Esophagus muscularis mucosa (tissue), 4 donors: ENCODE results near the gene TARDBP. TPM values are rescaled to one million over a fixed set of nuclear protein-coding genes. Genes with fewer than 3 reads are reported as not detected.
A peak's percentile ranks its signal among the peaks of the same experiment; 100 is the strongest.
"Not testable (repeated sequence)": the region's sequence is repeated elsewhere in the genome, so short reads cannot be mapped to it uniquely, and the experiment has no call there.

Experiments used
- DNase-seq: peaks from one replicate; pipeline ENCODE4 v3.0.0-alpha.2; 2017; ENCODE audit errors: extremely low spot score
- H3K27ac ChIP-seq, 4 donors: fragments of 200-600 bp; sonication (generic); replicated peaks in 1 of 4; 1 replicate in 3 of 4; 2 replicates in 1 of 4; pipeline ENCODE4 v1.5.1; 2016 to 2019; ENCODE audit warnings: mild to moderate bottlenecking in 1 of 4
- H3K27me3 ChIP-seq, 4 donors: fragments of 200-600 bp; sonication (generic); one replicate each; pipeline versions ENCODE4 v1.5.1 to v1.6.0; 2016 to 2019
- H3K36me3 ChIP-seq, 4 donors: fragments of 200-600 bp; sonication (generic); one replicate each; pipeline ENCODE4 v1.5.1; 2016 to 2019
- H3K4me1 ChIP-seq, 4 donors: fragments of 200-600 bp; sonication (generic); one replicate each; pipeline ENCODE4 v1.5.1; 2016 to 2019
- H3K4me3 ChIP-seq, 4 donors: fragments of 200-600 bp; sonication (generic); 1 replicate in 2 of 4; 2 replicates in 2 of 4; pipeline ENCODE4 v1.5.1; 2016 to 2019; ENCODE audit warnings: mild to moderate bottlenecking in 4 of 4, moderate library complexity in 1 of 4
- H3K9me3 ChIP-seq, 4 donors: fragments of 200-600 bp; sonication (generic); 1 replicate in 3 of 4; 2 replicates in 1 of 4; pipeline ENCODE4 v1.5.1; 2016 to 2019
- CTCF ChIP-seq, 3 experiments: fragments of 200-600 bp in 2 of 3; fragments of 450-650 bp in 1 of 3; sonication (generic) in 2 of 3; IDR thresholded peaks; one replicate each; pipeline ENCODE4 v1.5.1; 2017 to 2019; ENCODE audit warnings: antibody characterized with exemption in 3 of 3, mild to moderate bottlenecking in 2 of 3, moderate library complexity in 1 of 3
- EP300 ChIP-seq: sonication (generic); formaldehyde crosslinking; IDR thresholded peaks from one replicate; pipeline ENCODE4 v1.6.1; 2017; ENCODE audit warnings: antibody characterized with exemption
- POLR2A ChIP-seq: fragments of 450-650 bp; IDR thresholded peaks from one replicate; pipeline ENCODE4 v1.6.1; 2017; ENCODE audit warnings: antibody characterized with exemption, moderate library complexity, mild to moderate bottlenecking, low read depth
- POLR2AphosphoS5 ChIP-seq, 2 donors: sonication (generic); formaldehyde crosslinking; IDR thresholded peaks; one replicate each; pipeline ENCODE4 v1.6.1; 2017; ENCODE audit warnings: antibody characterized with exemption in 2 of 2
- WGBS: methylation state at CpG from one replicate; pipeline ENCODE4 v1.1.5; 2018; 5-methylcytosine and 5-hydroxymethylcytosine counted together
- intact Hi-C: fragments of 100-400 bp; cut with DNase I; formaldehyde crosslinking; loops from one replicate; pipeline ENCODE4 v1.15.1; 2023
- total RNA-seq, 4 donors: library from RNA; depleted of rRNA; stranded (reverse); fragments of >200 nt; gene quantifications; one replicate each; pipeline versions ENCODE4 v1.1.0 to v1.2.1, GENCODE V29; 2016

TARDBP gene
- total RNA-seq, 4 donors from 2014 or later: 74.9 to 184 (median 137) TPM

GRCh38 chr1:11059155-11059967 is 46.9 kb downstream of the TARDBP start:
- H3K4me3 ChIP-seq: peak overlapping the region; percentile 96 to 99 (median 98)
- peak overlapping the region; percentile 66 to 74 (median 69) for H3K27ac ChIP-seq
- no peaks in the 10 kb centered on the region for H3K27me3 ChIP-seq
- H3K36me3 ChIP-seq: peaks cover 6 to 49% (median 37%) of the 10 kb centered on the region in 4 donors
- TF ChIP-seq CTCF (IDR thresholded peaks at IDR 0.05) (no peak), EP300 (no peak), POLR2A (no peak), POLR2AphosphoS5 (IDR thresholded peaks at IDR 0.05) (no peak)
- intact Hi-C loops: no loop called here
- H3K4me1 ChIP-seq: peaks cover 18 to 32% (median 27%) of the 10 kb centered on the region in 4 donors
- DNase-seq: no peak
- no peaks in the 10 kb centered on the region for H3K9me3 ChIP-seq
- 0% methylated on average over 5 of the region's 72 CpGs for WGBS

- DNase-seq: peak; percentile 94
- peak; percentile 51 to 75 for TF ChIP-seq POLR2AphosphoS5 (IDR thresholded peaks at IDR 0.05)
- no peak for TF ChIP-seq EP300
- peak; percentile 44 for TF ChIP-seq POLR2A
- TF ChIP-seq CTCF (IDR thresholded peaks at IDR 0.05): peak; percentile 33 to 78 (median 56)
- H3K27me3 ChIP-seq: no peaks in the 10 kb centered on the region
- peak within 1 kb of the TSS; percentile 75 to 88 (median 79) for H3K27ac ChIP-seq
- 2% methylated on average over 13 of the region's 83 CpGs for WGBS
- intact Hi-C loops: no loop called here
- H3K4me1 ChIP-seq: peaks cover 18 to 32% (median 27%) of the 10 kb centered on the region in 4 donors
- H3K4me3 ChIP-seq: peak within 1 kb of the TSS; percentile 96 to 99 (median 98)
- H3K36me3 ChIP-seq: peaks cover 9 to 48% (median 36%) of the 10 kb centered on the region in 4 donors
- no peaks in the 10 kb centered on the region for H3K9me3 ChIP-seq
Observed at GRCh38 chr1:11059968-11060830, 47.7 kb downstream of the TARDBP start, which contains the start of gene SRM. Gene SRM, minus strand, starts transcription at chr1:11060018. Its CDS starts 75 bp downstream, at chr1:11059943.

- TF ChIP-seq POLR2AphosphoS5 (IDR thresholded peaks at IDR 0.05): no peak
- TF ChIP-seq POLR2A: no peak
- no peak for TF ChIP-seq CTCF (IDR thresholded peaks at IDR 0.05)
- no peak for TF ChIP-seq EP300
- Histone ChIP-seq H3K4me1 (peaks cover 18 to 32% (median 27%) of the 10 kb centered on the region in 4 donors), H3K9me3 (no peaks in the 10 kb centered on the region), H3K27ac (no peak overlapping the region), H3K4me3 (no peak overlapping the region), H3K36me3 (peaks cover 18 to 48% (median 36%) of the 10 kb centered on the region in 4 donors), H3K27me3 (no peaks in the 10 kb centered on the region)
- intact Hi-C loops: no loop called here
- no peak for DNase-seq
- 70% methylated on average over 5 of the region's 5 CpGs for WGBS
Observed at GRCh38 chr1:11061652-11062365, 49.4 kb downstream of the TARDBP start.

GRCh38 chr1:11062965-11063401 is 50.5 kb downstream of the TARDBP start:
- Histone ChIP-seq H3K4me3 (no peak overlapping the region), H3K9me3 (no peaks in the 10 kb centered on the region)
- intact Hi-C loops: no loop called here

GRCh38 chr1:11063937-11064537 is 51.6 kb downstream of the TARDBP start:
- H3K27ac ChIP-seq, H3K4me3 ChIP-seq, intact Hi-C loops, DNase-seq, H3K9me3 ChIP-seq, H3K27me3 ChIP-seq: not testable (repeated sequence)
- peaks cover 37 to 57% (median 47%) of the 10 kb centered on the region in 4 donors for H3K36me3 ChIP-seq
- 86% methylated on average over 18 of the region's 18 CpGs for WGBS
- peaks cover 11 to 23% (median 20%) of the 10 kb centered on the region in 4 donors for H3K4me1 ChIP-seq

More at GRCh38 chr1:11062965-11063401, 50.5 kb downstream of the TARDBP start:
- Histone ChIP-seq H3K36me3 (peaks cover 27 to 48% (median 37%) of the 10 kb centered on the region in 4 donors), H3K27ac (no peak overlapping the region), H3K27me3 (no peaks in the 10 kb centered on the region), H3K4me1 (peaks cover 18 to 32% (median 27%) of the 10 kb centered on the region in 4 donors)
- TF ChIP-seq EP300 (no peak), CTCF (IDR thresholded peaks at IDR 0.05) (no peak), POLR2AphosphoS5 (IDR thresholded peaks at IDR 0.05) (no peak), POLR2A (no peak)
- WGBS: 51% methylated on average over 3 of the region's 3 CpGs
- no peak for DNase-seq
